ENCODE data around the gene ADAMTS13. TPM values are rescaled to one million over a fixed set of nuclear protein-coding genes. Genes with fewer than 3 reads are reported as not detected.

ADAMTS13 gene
- total RNA-seq, 1 experiment from 2014 or later = 12.0 TPM

DNA sequence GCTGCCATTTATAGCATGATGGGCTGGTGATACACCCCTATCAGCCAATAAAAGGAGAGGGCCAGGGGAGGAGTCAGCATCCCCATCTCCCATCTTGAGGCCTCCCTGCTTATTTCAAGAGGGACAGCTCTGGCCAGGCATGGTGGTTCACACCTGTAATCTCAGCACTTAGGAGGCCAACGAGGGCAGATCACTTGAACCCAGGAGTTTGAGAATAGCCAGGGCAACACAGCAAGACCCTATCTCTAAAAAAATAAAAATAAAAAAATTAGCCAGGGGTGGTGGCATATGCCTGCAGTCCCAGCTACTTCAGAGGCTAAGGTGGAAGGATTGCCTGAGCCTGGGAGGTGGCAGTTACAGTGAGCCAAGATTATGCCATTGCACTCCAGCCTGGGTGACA lies 14.1 kb upstream of the ADAMTS13 start:
- CTCF ChIA-PET = no interaction called here
- H3K36me3 Mint-ChIP-seq = peaks cover 68% of the 10 kb centered on the region
- H3K27me3 Mint-ChIP-seq (ENCODE audit: low read depth) = no peaks in the 10 kb centered on the region
- H3K27ac Mint-ChIP-seq = no peak overlapping the region
- TF ChIP-seq HMGA2 (CRISPR knock-in tag; IDR thresholded peaks at IDR 0.05) (no peak), GABPB1 (CRISPR knock-in tag; IDR thresholded peaks at IDR 0.05) (no peak), TEAD1 (CRISPR knock-in tag; IDR thresholded peaks at IDR 0.05) (no peak), TEAD4 (CRISPR knock-in tag; IDR thresholded peaks at IDR 0.05) (no peak), EMX1 (CRISPR knock-in tag; IDR thresholded peaks at IDR 0.05) (no peak), ESRRA (CRISPR knock-in tag; IDR thresholded peaks at IDR 0.05; ENCODE audit: borderline replicate concordance) (no peak), STAT6 (CRISPR knock-in tag; conservative IDR thresholded peaks at IDR 0.05; ENCODE audit: low read depth) (no peak), NR1H2 (CRISPR knock-in tag; IDR thresholded peaks at IDR 0.05) (no peak), MYBL2 (CRISPR knock-in tag; IDR thresholded peaks at IDR 0.05) (no peak), KAT7 (CRISPR knock-in tag; IDR thresholded peaks at IDR 0.05; ENCODE audit: borderline replicate concordance) (no peak)
- TF ChIP-seq, protein P1, sequence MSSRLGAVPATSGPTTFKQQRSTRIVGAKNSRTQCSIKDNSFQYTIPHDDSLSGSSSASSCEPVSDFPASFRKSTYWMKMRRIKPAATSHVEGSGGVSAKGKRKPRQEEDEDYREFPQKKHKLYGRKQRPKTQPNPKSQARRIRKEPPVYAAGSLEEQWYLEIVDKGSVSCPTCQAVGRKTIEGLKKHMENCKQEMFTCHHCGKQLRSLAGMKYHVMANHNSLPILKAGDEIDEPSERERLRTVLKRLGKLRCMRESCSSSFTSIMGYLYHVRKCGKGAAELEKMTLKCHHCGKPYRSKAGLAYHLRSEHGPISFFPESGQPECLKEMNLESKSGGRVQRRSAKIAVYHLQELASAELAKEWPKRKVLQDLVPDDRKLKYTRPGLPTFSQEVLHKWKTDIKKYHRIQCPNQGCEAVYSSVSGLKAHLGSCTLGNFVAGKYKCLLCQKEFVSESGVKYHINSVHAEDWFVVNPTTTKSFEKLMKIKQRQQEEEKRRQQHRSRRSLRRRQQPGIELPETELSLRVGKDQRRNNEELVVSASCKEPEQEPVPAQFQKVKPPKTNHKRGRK (CRISPR knock-in tag; IDR thresholded peaks at IDR 0.05; ENCODE audit: borderline replicate concordance) = no peak
- TF ChIP-seq, protein P2, sequence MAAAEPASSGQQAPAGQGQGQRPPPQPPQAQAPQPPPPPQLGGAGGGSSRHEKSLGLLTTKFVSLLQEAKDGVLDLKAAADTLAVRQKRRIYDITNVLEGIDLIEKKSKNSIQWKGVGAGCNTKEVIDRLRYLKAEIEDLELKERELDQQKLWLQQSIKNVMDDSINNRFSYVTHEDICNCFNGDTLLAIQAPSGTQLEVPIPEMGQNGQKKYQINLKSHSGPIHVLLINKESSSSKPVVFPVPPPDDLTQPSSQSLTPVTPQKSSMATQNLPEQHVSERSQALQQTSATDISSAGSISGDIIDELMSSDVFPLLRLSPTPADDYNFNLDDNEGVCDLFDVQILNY (CRISPR knock-in tag; IDR thresholded peaks at IDR 0.05) = no peak
- H3K4me1 Mint-ChIP-seq = no peaks in the 10 kb centered on the region
- ATAC-seq (no peak), DNase-seq (ENCODE audit: low spot score) (no peak)
- H3K4me3 Mint-ChIP-seq = no peak overlapping the region
- POLR2A ChIA-PET = no interaction called here
- H3K9me3 Mint-ChIP-seq = no peaks in the 10 kb centered on the region

- POLR2A ChIA-PET = no interaction called here
- DNase-seq (ENCODE audit: low spot score) (no peak), ATAC-seq (no peak)
- Mint-ChIP-seq H3K9me3 (no peaks in the 10 kb centered on the region), H3K27ac (no peak overlapping the region; the same call in 1 of the 2 replicates), H3K4me3 (no peak overlapping the region), H3K36me3 (peaks cover 41% of the 10 kb centered on the region), H3K4me1 (peaks cover 23% of the 10 kb centered on the region), H3K27me3 (ENCODE audit: low read depth) (no peaks in the 10 kb centered on the region)
- CTCF ChIA-PET = no interaction called here
- TF ChIP-seq HMGA2 (CRISPR knock-in tag; IDR thresholded peaks at IDR 0.05) (no peak), FOXP4 (CRISPR knock-in tag; IDR thresholded peaks at IDR 0.05) (no peak), MXD4 (CRISPR knock-in tag; IDR thresholded peaks at IDR 0.05; ENCODE audit: borderline replicate concordance) (no peak), TCF7 (CRISPR knock-in tag; IDR thresholded peaks at IDR 0.05; ENCODE audit: low read depth) (no peak), NR3C1 (CRISPR knock-in tag; conservative IDR thresholded peaks at IDR 0.05; ENCODE audit: low read depth) (no peak), ATF3 (CRISPR knock-in tag; conservative IDR thresholded peaks at IDR 0.05) (no peak), JAZF1 (CRISPR knock-in tag; IDR thresholded peaks at IDR 0.05) (no peak), EMX1 (CRISPR knock-in tag; IDR thresholded peaks at IDR 0.05) (no peak), CBFB (CRISPR knock-in tag; IDR thresholded peaks at IDR 0.05; ENCODE audit: low read depth) (no peak), TEAD1 (CRISPR knock-in tag; IDR thresholded peaks at IDR 0.05) (no peak), GRHL2 (CRISPR knock-in tag; IDR thresholded peaks at IDR 0.05; ENCODE audit: insufficient replicate concordance, severe bottlenecking) (no peak), ZNF317 (CRISPR knock-in tag; IDR thresholded peaks at IDR 0.05; ENCODE audit: borderline replicate concordance, low read depth) (no peak), SMAD3 (CRISPR knock-in tag; IDR thresholded peaks at IDR 0.05; ENCODE audit: borderline replicate concordance) (no peak)
- TF ChIP-seq, protein P3, sequence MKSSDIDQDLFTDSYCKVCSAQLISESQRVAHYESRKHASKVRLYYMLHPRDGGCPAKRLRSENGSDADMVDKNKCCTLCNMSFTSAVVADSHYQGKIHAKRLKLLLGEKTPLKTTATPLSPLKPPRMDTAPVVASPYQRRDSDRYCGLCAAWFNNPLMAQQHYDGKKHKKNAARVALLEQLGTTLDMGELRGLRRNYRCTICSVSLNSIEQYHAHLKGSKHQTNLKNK (CRISPR knock-in tag; IDR thresholded peaks at IDR 0.05) = no peak
- TF ChIP-seq, protein P4, sequence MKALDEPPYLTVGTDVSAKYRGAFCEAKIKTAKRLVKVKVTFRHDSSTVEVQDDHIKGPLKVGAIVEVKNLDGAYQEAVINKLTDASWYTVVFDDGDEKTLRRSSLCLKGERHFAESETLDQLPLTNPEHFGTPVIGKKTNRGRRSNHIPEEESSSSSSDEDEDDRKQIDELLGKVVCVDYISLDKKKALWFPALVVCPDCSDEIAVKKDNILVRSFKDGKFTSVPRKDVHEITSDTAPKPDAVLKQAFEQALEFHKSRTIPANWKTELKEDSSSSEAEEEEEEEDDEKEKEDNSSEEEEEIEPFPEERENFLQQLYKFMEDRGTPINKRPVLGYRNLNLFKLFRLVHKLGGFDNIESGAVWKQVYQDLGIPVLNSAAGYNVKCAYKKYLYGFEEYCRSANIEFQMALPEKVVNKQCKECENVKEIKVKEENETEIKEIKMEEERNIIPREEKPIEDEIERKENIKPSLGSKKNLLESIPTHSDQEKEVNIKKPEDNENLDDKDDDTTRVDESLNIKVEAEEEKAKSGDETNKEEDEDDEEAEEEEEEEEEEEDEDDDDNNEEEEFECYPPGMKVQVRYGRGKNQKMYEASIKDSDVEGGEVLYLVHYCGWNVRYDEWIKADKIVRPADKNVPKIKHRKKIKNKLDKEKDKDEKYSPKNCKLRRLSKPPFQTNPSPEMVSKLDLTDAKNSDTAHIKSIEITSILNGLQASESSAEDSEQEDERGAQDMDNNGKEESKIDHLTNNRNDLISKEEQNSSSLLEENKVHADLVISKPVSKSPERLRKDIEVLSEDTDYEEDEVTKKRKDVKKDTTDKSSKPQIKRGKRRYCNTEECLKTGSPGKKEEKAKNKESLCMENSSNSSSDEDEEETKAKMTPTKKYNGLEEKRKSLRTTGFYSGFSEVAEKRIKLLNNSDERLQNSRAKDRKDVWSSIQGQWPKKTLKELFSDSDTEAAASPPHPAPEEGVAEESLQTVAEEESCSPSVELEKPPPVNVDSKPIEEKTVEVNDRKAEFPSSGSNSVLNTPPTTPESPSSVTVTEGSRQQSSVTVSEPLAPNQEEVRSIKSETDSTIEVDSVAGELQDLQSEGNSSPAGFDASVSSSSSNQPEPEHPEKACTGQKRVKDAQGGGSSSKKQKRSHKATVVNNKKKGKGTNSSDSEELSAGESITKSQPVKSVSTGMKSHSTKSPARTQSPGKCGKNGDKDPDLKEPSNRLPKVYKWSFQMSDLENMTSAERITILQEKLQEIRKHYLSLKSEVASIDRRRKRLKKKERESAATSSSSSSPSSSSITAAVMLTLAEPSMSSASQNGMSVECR (CRISPR knock-in tag; IDR thresholded peaks at IDR 0.05; ENCODE audit: borderline replicate concordance) = no peak
Measured at GRCh38 chr9:133415170-133415569, 7.0 kb upstream of the ADAMTS13 start.
